NCI-H1092 treated with DMSO at 0.1 percent for 48 hours (cell line): Measurements from ENCODE around the gene ATP6V0A4.
"Not testable (repeated sequence)": the region's sequence is repeated elsewhere in the genome, so short reads cannot be mapped to it uniquely, and the experiment has no call there.

Source experiments
- DNase-seq: peaks from one replicate; lab custom pipeline; 2025; lab: John Stamatoyannopoulos, UW

The ATP6V0A4 gene

DNA sequence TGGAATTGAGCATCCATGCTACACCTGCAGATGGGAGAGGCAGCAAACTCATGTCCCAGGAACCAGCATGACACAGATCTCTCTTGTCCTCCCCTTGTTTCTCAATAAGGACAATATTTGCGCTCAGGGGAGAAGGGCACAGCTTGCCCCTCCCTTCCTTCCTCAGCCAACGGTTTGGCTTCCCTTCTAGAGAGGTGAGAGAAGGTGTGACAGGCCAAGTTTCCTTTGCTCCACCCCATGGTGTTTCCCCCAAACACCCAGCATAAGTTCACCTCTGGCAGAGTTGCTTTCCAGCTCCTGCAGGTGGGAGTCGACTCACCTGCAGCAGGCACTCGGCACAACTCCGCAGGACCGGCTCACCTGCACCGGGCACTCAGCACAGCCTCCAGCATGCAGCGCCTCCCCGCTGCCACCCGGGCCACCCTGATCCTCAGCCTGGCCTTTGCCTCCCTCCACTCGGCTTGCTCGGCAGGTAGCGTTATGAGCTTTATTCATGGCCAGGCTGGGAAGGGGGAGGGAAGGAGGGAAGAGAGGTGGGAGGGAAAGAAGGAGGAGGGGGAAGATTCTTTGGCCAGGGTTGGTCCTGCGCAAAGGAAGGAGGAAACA lies at the start of gene ATP6V0A4, which contains the start of gene TMEM213:
Gene ATP6V0A4 (minus strand): TSS at position 482 of the 606 bp plus-strand sequence. CDS start 26,949 bp downstream, outside the sequence.
Gene TMEM213 (plus strand): TSS at position 280 of the 606 bp plus-strand sequence. CDS start 111 bp downstream, at position 391.
- DNase-seq, result no peak

DNA sequence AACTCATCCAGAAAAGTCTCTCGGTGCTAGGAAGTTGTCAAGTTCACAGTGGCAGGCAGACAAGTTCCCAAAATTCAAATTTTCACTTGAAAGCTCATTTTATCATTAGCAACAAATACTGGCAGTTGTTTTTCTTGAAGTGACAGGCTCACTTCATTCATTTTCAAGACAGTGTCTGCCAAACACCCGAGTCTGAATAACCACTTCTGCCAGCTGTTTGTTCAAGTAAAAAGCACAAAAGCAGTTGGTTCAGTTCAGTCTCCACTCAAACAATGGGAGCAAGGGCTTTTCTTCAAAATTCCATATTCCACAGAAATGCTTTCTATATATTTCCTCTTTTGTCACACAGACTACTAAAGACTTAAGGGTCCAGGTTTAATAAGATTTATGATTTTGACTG lies 47.7 kb upstream of the ATP6V0A4 start:
- no peak for DNase-seq

DNA sequence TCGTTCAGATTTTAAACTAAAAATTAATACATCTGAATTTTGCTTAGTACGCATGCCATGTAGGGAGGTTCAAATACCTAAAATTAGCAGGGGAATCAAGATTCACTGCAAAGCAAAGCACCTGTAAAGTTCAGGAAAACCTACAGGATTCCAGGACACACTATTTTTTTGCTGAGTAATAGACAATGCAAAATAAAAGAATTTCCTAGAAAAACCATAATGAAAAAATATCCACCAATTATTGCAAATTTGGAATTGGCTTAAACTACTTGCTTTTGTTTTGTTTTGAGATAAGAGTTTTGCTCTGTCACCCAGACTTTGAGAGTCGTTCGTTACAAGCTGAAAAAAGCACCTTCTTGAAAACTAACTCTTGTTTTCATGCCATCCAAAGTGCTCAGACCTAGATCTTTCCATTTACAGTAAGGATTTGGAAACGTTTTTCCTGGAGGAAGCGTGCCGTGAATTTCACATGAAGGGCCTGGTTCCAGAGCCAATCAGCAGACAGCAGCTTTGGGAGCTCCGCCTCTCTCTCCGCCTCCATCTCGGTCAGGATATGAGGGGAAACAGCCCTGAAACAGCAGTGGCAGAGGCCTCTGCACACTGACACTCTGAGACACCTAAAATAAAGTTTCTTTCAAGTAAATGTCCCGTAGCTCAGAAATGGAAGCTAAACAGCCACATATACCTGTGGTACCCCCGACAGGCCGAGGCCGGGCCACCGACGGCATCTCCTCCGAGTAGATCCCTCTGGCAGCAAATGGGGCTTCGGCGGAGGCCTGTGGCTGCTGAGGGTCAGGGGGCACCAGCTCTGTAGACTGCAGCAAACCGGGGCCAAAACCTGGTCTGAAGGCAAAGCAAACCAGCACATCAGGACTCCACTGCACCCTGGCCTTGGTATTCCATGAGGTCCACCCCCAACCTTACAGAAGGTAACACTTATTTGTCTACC lies 45.9 kb upstream of the ATP6V0A4 start:
- DNase-seq, result no peak

DNA sequence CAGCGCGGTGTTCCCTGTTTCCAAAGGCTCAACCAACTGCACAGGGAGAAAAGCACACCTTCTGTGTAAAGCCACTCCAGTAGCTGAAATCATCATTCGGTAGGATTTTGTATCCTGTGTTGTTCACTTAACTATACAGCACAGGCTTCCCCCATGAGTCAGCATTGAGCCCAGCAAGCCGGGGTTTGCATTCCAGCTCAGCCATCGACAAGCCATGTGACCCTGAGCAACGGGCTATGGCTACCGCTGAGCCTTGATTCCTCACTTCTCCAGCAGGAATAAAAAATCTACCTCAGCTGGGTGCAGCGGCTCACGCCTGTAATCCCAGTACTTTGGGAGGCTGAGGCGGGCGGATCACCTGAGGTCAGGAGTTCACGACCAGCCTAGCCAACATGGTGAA lies 44.1 kb upstream of the ATP6V0A4 start:
- DNase-seq, result no peak

DNA sequence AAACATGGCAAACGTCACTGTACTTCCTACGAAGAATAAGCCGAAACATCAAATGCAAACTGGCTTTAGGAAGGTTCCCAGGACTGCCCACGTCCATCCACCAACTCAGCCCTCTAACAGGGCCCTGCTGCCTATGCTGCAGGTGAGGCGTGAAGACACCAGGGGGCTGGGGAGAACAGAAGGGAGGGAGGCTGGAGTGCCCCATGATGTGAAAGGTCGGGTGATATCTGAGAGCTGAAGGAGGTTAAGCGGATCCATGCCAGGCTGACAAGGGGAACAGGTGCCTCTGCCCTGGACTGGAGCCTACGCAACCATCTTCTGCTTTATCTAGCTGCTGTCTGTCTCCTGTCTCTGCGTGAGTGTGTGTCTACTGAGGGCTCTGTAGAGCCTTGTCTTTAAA lies 40.2 kb upstream of the ATP6V0A4 start:
- DNase-seq, result peak; percentile 91

DNA sequence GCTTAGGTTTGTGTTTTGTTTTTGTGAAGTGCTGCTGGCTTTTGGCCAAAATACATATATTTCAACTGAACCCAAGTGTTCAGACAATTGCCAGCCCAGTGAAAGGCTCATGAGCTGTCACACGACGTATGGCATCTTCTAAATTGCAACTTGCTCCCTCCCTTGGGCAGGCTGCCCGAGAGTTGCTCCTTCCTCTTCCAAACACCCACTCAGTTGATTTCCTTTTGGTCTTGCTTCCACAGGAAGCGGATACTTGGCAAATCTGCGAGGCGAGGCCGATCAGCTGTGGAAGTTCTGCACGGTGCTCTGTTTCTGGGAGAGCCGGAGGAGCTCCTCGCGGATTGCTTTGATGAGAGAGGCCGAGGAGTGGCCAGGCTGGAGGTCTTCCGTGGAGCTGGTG lies 39.6 kb upstream of the ATP6V0A4 start:
- DNase-seq, result peak; percentile 83

DNA sequence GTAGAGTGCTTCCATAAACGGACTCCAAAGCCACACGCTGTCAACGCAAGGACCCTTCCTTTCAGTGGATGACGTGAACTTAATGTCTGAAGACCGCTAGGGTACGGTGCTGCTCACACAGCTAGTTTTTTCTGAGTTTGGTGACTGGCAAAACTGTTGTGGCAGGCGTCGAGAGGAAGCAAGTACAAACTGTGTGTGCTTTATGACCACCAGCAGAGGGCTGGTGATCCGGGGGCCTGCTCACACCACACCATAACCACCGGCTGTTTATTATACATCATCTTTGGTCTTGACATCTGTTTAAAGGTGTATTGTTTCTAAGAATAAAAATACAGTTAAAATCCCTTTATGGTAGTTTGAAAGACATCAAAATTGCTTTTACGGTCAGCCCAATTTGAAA lies 37.1 kb upstream of the ATP6V0A4 start:
- DNase-seq, result no peak

DNA sequence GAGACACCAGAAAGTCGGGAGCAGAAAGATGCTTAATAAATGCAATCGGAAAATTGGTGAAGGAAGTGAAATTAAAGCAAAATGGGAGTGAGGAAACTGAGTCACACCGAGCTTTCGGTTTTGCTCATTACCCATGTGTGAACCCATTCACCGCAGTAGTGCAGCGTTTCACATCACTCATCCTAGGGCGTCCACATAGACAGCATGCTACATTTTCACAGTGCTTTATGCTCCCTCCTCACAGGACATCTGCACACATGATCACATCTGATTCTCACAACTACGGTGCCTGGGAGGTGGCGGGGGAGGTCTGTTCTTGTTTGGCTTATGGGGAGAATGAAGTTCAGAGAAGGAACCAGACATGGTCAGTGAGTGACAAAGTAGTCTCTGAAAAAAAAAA lies 36.6 kb upstream of the ATP6V0A4 start:
- DNase-seq, result no peak

DNA sequence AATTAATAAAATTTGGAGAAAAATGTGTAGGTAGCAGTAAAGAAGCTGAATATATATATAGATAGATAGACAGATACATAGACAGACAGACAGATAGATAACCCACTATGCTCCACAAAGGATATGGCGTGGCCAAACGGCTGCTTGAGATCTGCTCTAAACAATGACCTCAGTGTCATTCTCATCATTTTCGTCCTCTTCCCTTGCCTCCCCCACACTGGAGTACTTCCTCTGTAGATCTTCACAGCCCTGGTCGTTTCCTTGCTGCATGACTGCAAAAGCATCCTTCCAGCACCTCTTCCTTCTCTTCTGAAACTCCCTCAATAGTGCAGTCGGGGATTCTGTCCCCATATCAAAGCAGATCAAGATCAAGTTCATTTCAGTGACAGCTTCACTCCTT lies 35.6 kb upstream of the ATP6V0A4 start:
- DNase-seq, result no peak

DNA sequence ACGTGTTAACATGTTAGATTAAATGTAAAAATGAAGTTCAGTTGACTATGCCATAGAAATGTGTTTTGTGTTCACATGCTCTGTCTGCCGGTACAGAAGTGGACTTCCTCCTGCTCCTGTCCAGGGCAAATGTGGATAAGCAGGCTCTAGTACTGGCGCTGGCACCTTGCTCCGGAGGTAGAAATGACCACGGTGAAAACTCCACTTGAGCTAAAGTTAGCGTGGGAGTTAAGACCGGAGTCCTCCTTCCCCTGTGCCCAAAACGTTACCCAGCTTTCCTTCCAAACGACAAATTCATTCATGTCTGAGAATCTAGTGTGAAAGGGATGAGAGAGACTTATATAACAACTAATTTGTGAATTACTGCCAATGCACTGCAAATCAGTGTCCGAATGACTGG lies 35.0 kb upstream of the ATP6V0A4 start:
- DNase-seq, result no peak

DNA sequence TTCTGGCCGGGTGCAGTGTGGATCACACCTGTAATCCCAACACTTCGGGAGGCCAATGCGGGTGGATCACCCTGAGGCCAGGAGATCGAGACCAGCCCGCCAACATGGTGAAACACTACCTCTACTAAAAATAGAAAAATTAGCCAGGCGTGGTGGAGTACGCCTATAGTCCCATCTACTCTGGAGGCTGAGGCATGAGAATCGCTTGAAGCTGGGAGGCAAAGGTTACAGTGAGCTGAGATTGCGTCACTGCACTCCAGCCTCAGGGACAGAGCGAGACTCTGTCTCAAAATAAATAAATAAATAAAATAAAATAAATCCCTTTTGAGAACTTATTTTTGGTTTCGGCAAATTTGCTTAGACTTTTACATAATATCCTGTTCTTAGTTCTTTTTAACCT lies 31.3 kb upstream of the ATP6V0A4 start:
- DNase-seq, result no peak

DNA sequence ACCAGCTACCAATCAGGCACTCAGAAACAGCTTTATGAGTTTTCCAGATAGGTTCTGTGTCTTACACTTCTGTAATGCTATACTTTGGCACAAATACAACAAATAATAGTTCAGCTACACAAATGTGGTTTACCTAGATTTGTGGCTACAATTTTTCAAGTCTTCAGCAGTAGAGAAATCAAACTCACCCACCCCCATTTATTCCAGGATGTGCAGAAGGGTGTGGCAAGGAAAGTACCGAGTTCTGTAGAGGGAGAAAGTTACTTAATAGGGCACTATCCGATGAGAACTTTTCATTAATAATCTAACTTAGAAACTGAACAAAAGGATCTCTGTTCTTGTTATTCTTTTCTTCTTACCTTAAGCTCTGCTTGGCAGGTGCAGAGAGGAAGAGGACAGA lies 30.3 kb upstream of the ATP6V0A4 start:
- no peak for DNase-seq

DNA sequence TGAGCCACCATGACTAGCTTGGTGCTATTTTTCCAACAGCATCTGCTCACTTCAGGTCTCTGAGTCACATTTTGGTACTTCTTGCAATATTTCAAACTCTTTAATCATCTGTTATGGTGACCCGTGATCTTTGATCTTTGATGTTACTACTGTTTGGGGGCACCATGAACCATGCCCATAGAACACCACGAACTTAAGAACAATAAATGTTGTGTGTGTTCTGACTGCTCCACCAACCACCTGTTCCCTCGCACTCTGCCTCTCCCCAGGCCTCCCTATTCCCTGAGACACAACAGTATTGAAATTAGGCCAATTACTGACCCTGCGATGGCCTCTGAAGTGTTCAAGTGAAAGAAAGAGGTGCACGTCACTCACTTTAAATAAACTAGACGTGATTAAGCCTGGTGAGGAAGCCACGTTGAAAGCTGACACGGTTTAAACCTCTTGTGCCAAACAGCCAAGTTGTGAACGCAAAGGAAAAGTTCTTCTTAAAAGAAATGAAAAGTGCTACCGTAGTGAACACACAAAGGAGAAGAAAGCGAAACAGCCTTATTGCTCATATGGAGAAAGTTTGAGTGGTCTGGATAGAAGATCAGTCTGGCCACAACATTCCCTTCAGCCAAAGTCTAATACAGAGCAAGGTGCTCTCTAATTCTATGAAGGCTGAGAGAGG lies 27.2 kb upstream of the ATP6V0A4 start:
- DNase-seq, result no peak

DNA sequence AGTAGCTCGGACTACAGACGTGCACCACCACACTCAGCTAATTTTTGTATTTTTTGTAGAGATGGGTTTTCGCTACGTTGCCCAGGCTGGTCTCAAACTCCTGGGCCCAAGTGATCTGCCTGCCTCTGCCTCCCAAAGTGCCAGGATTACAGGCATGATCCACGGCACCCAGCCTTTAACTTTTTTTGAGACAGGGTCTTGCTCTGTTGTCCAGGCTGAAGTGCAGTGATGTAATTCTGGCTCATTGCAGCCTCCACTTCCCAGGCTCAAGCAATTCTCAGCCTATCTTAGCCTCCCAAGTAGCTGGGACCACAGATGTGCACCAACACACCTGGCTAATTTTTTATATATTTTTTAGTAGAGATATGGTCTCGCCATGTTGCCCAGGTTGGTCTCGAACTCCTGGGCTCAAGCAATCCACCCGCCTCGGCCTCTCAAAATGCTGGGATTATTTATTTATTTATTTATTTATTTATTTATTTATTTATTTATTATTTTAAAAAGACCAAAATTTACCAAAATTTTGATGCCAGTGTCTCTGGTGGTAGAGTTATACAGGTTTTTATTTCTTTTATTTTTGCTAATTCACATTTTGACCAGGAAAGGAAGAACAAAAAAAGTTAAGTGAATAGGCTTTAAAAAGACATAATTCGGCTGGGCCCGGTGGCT lies 25.0 kb upstream of the ATP6V0A4 start:
- no peak for DNase-seq

DNA sequence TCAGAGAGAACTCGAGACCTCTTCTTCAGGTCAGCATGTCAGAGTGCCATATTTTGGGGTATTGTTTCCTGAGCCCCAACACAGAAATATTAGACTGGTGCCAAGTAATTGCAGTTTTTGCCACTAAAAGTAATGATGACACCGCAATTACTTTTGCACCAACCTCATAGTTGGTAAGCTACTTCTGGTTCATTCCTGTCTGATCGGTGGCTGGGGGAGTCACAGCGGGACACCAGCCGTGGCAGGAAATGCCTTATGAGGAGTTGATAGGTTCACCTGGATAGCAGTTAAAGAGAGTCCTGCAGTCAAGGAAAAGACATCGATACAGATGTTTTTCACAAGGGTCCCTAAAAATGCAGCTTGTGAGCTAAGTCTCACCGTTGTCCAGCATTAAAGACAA lies 23.9 kb upstream of the ATP6V0A4 start:
- no peak for DNase-seq

DNA sequence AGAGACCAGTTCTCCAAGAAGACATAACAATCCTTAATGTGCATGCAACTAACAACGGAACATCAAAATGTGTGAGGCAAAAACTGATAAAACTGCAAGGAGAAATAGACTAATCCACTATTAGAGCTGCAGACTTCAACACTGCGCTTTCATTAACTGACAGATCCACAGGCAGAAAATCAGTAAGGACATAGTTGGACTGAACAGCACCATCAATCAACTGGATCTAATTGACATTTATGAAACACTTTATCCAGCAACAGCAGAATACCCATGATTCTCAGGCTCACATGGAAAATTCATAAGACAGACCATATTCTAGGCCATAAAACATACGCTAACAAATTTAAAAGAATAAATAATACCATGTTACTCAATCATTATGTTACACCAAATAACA lies 21.6 kb upstream of the ATP6V0A4 start:
- no peak for DNase-seq

DNA sequence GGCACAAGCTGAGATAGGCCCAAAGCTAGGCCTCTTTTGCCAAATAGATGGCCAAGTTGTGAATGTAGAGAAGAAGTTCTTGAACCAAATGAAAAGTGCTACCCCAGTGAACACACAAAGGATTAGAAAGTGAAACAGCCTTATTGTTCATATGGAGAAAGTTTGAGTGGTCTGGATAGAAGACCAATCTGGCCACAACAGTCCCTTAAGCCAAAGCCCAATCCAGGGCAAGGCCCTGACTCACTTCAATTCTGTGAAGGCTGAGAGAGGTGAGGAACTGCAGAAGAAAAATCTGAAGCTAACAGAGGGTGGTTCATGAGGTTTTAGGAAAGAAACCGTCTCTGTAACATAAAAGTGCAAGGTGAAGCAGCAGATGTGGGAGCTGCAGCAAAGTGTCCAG lies 18.7 kb upstream of the ATP6V0A4 start:
- no peak for DNase-seq

DNA sequence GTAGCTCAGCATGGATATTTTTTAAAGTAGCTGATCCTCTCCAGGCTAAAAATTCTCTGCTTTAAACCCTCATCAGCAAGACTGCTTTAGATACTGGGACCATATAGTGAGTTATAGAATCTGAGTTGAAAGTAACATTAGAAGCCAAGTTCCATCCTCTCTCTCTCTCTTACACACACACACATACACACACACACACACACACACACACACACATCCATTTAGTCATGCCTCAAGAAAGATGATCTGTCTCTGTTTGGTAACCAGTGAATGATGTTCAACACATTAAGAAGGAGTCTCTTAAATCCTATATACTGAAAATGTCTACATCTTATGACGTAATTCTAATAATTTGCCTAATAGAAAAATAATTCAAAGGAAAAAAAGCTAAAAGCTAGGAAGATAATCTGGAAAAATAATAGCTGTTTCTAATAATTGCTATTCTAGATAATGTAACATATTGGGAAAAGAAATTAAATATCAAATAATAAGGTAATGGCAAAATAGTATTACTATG lies 16.9 kb upstream of the ATP6V0A4 start:
- DNase-seq, result no peak

DNA sequence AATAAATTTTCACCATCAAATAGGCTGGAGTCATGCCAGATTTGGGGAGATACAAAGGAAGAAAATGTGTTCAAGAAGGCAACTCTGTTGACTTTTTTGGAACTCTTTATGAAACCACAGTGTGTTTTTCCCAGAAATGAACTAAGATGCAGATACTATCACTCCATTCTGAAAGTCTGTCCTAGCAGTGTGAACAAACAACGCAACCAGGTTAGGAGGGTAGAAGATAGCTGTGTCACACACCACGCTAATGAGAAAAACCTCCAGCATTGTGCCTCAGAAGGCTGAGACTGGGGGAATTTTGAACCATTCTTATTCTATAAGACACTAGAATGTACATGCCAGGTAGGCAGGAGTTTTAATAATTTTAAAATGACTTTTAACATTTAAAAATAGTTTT lies 15.9 kb upstream of the ATP6V0A4 start:
- no peak for DNase-seq

DNA sequence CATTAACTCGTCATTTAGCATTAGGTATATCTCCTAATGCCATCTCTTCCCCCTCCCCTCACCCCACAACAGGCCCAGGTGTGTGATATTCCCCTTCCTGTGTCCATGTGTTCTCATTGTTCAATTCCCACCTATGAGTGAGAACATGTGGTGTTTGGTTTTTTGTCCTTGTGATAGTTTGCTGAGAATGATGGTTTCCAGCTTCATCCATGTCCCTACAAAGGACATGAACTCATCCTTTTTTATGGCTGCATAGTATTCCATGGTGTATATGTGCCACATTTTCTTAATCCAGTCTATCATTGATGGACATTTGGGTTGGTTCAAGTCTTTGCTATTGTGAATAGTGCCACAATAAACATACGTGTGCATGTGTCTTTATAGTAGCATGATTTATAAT lies 13.3 kb upstream of the ATP6V0A4 start:
- DNase-seq, result not testable (repeated sequence)

DNA sequence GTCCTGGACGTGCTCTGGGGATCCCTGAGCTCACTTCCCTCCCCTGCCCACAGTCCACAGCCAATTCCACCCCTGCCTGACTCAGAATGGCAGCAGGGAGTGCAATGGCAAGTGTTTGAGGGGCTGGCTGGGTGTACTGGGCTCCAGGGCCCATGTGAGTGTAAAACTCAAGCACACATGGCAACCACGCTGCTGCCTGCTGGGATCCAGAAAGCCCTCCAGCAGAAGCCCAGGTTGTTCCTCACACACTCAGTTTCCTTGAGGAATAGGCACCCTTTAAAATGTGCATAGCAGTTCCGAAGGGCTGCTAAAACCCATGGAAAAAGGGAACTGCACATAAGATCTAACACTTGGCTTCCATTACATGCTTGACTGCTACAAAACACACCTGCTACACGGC lies 11.3 kb upstream of the ATP6V0A4 start:
- DNase-seq, result no peak

DNA sequence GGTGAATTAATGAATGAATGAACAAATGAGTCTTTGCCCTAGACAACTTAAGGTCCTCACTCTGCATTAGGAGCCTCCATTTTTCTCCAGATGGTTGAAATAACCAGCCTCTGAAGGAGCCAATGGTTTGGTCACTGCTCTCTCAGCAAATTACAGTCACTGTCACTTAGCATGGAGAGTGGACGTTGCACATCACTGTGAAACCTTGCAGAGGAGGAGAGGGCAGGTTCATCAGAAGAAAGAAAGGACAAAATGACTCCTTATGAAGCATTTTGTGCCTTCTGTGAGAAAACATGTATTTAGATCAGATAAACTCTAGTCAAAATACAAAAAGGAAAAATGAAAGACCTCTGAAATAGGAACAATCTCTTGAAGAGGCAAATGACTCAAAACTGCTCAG lies 6.6 kb upstream of the ATP6V0A4 start:
- DNase-seq, result no peak
